ENCODE measurements around the gene NBPF1.
A peak's percentile ranks its signal among the peaks of the same experiment; 100 is the strongest.
"Not testable (repeated sequence)": the region's sequence is repeated elsewhere in the genome, so short reads cannot be mapped to it uniquely, and the experiment has no call there.

Gene NBPF1

GRCh38 chr1:16613185-16614147 is at the start of gene NBPF1:
NBPF1 (minus strand) TSS chr1:16613564.
- DNase-seq: peak; percentile 86

- DNase-seq: not testable (repeated sequence)
Observed at GRCh38 chr1:16658234-16658633, 44.9 kb upstream of the NBPF1 start.

GRCh38 chr1:16656981-16657683 is 43.8 kb upstream of the NBPF1 start:
- DNase-seq: not testable (repeated sequence)

- DNase-seq: not testable (repeated sequence)
Observed at GRCh38 chr1:16656574-16656973, 43.2 kb upstream of the NBPF1 start.

- not testable (repeated sequence) for DNase-seq
Observed at GRCh38 chr1:16651560-16651959, 38.2 kb upstream of the NBPF1 start.

- not testable (repeated sequence) for DNase-seq
Observed at GRCh38 chr1:16649960-16650359, 36.6 kb upstream of the NBPF1 start.

GRCh38 chr1:16649390-16649789 is 36.0 kb upstream of the NBPF1 start:
- DNase-seq: not testable (repeated sequence)

- DNase-seq: not testable (repeated sequence)
Observed at GRCh38 chr1:16648756-16649155, 35.4 kb upstream of the NBPF1 start.

GRCh38 chr1:16648250-16648649 is 34.9 kb upstream of the NBPF1 start:
- not testable (repeated sequence) for DNase-seq

GRCh38 chr1:16647179-16648176 is 34.1 kb upstream of the NBPF1 start:
- DNase-seq: not testable (repeated sequence)

GRCh38 chr1:16646716-16647115 is 33.4 kb upstream of the NBPF1 start:
- DNase-seq: not testable (repeated sequence)

- DNase-seq: not testable (repeated sequence)
Observed at GRCh38 chr1:16646061-16646664, 32.8 kb upstream of the NBPF1 start.

- DNase-seq: not testable (repeated sequence)
Observed at GRCh38 chr1:16645271-16646060, 32.1 kb upstream of the NBPF1 start.

- peak; percentile 98 for DNase-seq
Observed at GRCh38 chr1:16644482-16645270, 31.3 kb upstream of the NBPF1 start.

- DNase-seq: no peak
Observed at GRCh38 chr1:16644193-16644481, 30.8 kb upstream of the NBPF1 start.

- not testable (repeated sequence) for DNase-seq
Observed at GRCh38 chr1:16643476-16644192, 30.3 kb upstream of the NBPF1 start.

GRCh38 chr1:16643001-16643411 is 29.6 kb upstream of the NBPF1 start:
- DNase-seq: not testable (repeated sequence)

- DNase-seq: not testable (repeated sequence)
Observed at GRCh38 chr1:16642025-16642966, 28.9 kb upstream of the NBPF1 start.

Measured in activated CD4-positive, alpha-beta T cell treated with anti-CD3 and anti-CD28 coated beads, Interleukin-2, amount 50 U/mL, for 1 hour (primary cell).